NT2/D1 (cell line): ENCODE results near the gene PPP1R1A.

Experiments used
- SUZ12 ChIP-seq: IDR thresholded peaks from 2 replicates; pipeline ENCODE4 v1.6.1; 2011; ENCODE audit not compliant: insufficient read length, insufficient read depth; ENCODE audit errors: extremely low read depth
- YY1 ChIP-seq: IDR thresholded peaks from 2 replicates; pipeline ENCODE4 v1.6.1; 2011; ENCODE audit not compliant: insufficient read length, insufficient read depth

DNA sequence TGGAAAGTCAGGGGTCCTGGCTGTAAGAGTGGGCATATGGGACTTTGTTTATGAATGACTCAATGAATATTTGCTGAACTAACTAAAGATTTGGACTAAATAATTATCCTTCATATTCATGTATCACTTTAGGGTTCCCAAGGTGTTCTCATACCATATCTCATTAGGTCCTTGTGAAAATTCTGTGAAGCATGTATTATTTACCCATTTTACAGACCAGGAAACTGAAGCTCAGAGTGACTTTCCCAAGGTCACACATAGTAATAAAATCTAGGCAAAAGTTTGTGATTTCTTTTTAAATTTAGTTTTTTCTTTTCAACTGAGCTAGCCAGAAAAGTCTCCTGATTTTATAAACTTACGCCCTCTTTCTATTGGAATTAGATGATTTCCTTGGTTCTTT lies 29.7 kb downstream of the PPP1R1A start:
- TF ChIP-seq YY1 (no peak), SUZ12 (no peak)
